HG03108 (cell line): ENCODE results near the gene EPS8L1.
"Not testable (repeated sequence)": the region's sequence is repeated elsewhere in the genome, so short reads cannot be mapped to it uniquely, and the experiment has no call there.

ENCODE experiments used
- ATAC-seq: cut with Tn5 transposase; IDR thresholded peaks from one replicate; pipeline ENCODE4 v1.9.1; 2021; ENCODE audit warnings: moderate library complexity; ENCODE audit not compliant: unreplicated experiment

Gene EPS8L1

GRCh38 chr19:55048446-55048845 is 27.2 kb upstream of the EPS8L1 start:
- no peak for ATAC-seq

GRCh38 chr19:55050749-55051532 is 24.7 kb upstream of the EPS8L1 start:
- no peak for ATAC-seq

- no peak for ATAC-seq
Observed at GRCh38 chr19:55053735-55054134, 21.9 kb upstream of the EPS8L1 start.

DNA sequence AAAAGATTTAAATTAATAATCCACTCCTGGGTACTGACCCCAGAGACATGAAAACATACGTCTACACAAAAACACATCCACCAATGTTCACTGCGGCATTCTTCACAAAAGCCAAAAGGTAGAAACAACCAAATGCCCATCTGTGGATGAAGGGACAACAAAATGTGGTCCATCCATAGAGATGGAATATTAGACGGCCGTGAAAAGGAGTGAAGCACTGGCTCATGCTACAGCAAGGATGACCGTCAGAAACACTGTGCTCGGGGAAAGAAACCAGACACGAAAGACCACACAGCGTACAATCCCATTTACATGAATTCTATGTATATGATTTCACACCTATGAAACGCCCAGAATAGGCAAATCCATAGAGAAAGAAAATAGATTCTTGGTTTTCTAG is 18.8 kb upstream of the EPS8L1 start:
- ATAC-seq = no peak

GRCh38 chr19:55058781-55059610 is 16.7 kb upstream of the EPS8L1 start:
- ATAC-seq = no peak

DNA sequence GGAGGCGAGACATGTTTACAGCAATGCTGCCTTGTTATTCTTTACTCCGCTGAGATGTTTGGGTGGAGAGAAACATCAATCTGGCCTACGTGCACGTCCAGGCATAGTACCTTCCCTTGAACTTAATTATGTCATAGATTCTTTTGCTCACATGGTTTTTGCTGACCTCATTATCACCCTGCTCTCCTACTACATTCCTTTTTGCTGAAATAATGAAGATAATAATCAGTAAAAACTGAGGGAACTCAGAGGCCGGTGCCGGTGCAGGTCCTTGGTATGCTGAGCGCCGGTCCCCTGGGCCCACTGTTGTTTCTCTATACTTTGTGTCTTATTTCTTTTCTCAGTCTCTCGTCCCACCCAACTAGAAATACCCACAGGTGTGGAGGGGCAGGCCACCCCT is 15.4 kb upstream of the EPS8L1 start:
- not testable (repeated sequence) for ATAC-seq

- ATAC-seq = peak; percentile 93
Observed at GRCh38 chr19:55062735-55063491, 12.8 kb upstream of the EPS8L1 start, which contains the start of gene RDH13. TSS of gene RDH13 (minus strand) at chr19:55063148. CDS start at chr19:55063032, 116 bp downstream.

DNA sequence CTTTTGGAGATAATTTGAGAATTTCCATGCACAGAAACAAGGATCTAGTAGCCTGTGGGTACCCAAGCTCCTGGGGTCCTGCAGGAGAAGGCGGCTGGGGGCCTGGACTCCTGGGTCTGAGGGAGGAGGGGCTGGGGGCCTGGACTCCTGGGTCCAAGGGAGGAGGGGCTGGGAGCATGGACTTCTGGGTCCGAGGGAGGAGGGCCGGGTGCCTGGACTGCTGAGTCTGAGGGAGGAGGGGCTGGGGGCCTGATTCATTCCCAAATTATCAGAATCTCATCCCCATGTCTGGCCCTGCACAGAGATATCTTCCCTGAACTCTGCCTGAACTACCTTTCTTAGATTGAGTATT is 12.2 kb upstream of the EPS8L1 start:
- ATAC-seq = no peak

DNA sequence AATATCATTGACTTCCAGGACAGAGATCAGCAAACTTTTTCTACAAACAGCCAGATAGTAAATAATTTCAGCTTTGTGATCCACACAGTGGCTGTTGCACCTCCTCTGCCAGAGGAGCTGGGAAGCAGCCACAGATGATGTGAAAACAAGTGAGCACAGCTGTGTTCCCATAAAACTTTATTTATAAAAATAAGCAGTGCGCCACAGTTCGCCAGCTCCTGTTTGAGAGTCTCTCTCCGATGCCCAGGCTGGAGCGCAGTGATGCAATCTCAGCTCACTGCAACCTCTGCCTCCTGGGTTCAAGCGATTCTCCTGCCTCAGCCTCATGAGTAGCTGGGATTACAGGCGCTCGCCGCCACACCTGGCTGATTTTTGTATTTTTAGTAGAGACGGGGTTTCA is 10.2 kb upstream of the EPS8L1 start:
- not testable (repeated sequence) for ATAC-seq

DNA sequence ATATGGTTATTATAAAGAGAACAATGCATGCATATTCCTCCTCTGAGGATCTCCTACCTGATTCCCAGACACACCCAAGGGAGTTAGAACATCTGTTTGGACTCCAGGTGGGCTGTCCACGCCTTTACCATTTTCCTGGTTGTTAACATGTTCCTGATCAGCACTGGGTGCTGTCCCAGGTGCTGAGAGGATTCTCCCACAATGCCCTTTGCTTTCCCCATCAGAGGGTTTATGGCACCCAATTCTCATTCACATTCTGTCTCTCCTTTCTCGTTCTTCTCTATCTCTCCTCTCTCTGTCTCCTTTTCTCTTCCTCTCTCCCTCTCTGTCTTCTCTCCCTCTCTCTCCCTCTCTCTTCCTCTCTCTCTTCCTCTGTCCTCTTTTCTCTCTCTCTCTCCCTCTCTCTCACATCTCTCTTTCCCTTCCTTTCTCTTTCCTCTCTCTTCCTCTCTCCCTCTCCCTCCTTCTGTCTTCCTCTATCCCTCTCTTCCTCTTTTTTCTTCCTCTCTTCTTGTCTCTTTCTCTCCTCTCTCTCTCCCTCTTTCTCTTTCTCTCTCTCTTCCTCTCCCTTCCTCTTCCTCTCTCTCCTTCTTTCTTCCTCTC is 9.5 kb upstream of the EPS8L1 start:
- no peak for ATAC-seq

DNA sequence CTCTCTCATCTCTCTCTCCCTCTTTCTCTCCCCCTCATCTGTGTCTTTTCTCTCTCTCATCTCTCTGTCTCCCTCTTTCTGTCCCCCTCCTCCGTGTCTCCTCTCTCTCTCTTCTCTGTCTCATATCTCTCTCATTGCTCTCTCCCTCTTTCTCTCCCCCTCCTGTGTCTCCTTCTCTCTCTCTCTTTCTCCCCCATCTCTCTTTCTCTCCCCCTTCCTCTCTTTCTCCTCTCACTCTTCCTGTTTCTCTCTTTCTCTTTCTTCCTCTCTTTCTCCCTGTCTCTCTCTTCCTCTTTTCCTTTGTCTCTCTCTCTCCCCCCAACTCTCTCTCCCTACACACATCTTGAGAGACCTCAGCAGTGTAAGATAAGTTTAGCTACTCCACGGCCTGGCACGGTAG is 7.8 kb upstream of the EPS8L1 start:
- ATAC-seq = no peak

- no peak for ATAC-seq
Observed at GRCh38 chr19:55068950-55069864, 6.5 kb upstream of the EPS8L1 start.

GRCh38 chr19:55069865-55070197 is 5.8 kb upstream of the EPS8L1 start:
- ATAC-seq = no peak

DNA sequence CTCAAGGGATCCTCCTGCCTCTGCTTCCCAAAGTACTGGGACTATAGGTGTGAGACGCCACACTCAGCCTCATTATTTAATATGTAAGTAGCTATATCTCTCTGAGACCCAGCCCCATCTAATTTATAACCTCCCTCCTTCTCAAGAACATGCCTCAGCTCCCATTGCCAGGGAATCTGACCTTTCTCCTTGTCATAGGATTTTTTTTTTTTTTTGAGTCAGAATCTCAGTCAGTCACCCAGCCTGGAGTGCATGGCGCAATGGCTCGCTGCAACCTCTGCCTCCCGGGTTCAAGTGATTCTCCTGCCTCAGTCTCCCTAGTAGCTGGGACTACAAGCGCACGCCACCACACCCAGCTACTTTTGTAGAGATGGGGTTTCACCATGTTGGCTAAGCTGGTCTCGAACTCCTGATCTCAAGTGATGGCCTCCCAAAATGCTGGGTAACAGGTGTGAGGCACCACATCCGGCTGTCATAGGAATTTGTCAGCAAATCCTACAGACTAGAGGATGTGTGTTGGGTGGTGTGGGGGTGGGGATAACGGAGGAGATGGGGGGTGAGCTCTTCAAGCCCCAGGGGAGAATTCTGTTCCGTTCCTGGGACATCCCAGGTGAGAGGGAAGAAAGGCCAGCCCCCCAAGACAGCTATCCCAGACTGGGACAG is 5.1 kb upstream of the EPS8L1 start:
- ATAC-seq = no peak

DNA sequence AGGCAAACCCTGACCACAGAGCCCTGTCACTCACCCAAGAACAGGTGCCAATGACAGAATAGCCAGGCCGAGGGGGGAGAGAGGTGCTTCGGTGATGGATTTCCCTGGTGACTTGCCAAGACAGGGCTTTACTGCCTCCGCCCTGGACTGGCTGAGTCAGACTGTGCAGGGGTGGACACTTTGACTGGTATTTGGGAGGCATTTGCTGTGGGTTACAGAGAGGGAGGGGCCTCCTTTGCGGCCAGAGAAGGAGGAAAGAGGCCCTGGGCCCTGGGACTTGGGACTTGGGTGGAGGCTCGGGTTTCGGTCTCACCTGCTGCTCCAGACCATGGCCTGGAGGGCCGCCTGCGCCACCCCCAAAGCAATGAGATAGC is 4.6 kb upstream of the EPS8L1 start:
- ATAC-seq = no peak

DNA sequence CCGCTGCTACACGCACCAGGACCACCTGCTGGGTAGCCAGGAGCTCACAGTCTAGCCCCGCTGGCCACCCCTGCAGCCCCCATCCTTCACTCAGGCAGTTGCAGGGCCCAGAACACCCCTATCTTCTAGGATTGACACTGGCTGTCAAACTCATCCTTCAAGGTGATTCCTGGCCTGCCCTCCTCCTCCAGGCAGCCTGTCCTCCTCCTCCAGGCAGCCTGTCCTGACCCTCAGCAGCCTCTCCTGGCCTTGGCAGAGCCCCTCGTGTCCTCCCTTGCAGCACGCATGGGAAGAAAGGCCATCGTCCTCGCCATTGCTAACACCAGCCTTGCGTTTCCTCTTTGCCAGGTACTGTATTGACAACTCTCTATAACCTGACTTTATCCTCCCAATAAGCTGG is 3.8 kb upstream of the EPS8L1 start:
- no peak for ATAC-seq

GRCh38 chr19:55076321-55076720 is 652 bp downstream of the EPS8L1 start:
- no peak for ATAC-seq

DNA sequence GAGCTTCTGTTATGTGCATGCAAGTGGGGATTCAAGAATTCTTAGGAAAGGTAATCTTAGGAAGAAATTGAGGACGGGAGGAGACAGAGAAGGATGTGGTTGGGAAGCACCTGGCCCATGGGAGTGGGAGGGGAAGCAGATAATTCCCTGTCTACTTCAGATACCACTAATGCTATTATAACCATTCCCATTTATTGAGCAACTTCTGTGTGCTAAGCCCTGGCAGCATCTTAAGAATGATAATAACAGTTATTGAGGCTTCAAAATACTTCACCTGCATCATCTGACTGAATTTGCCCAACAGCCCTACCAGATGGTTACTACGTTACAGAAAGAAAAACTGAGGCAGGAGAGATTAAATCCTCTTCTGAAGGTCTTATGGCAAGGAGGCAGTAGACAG is 1.4 kb downstream of the EPS8L1 start:
- ATAC-seq = no peak

GRCh38 chr19:55078996-55079395 is 3.3 kb downstream of the EPS8L1 start:
- no peak for ATAC-seq
